AG04450 (cell line): ENCODE data around the gene UQCC2. TPM values are rescaled to one million over a fixed set of nuclear protein-coding genes. Genes with fewer than 3 reads are reported as not detected.

Experiments used
- CTCF ChIA-PET: fragments of 300-600, 350-600 bp; formaldehyde crosslinking; extraction: SDS; loops from one replicate; lab custom pipeline; 2022; ENCODE audit warnings: antibody characterized with exemption, inconsistent platforms; lab: Charles Lee
- POLR2A ChIA-PET: fragments of 350-600 bp; formaldehyde crosslinking; extraction: SDS; loops from one replicate; lab custom pipeline; 2021; ENCODE audit warnings: antibody characterized with exemption, inconsistent platforms; lab: Yijun Ruan, JAX
- DNase-seq: peaks from one replicate; pipeline ENCODE4 v3.0.0-alpha.2; 2011; ENCODE audit warnings: low read depth, low spot score
- H3K27ac ChIP-seq: one replicate; pipeline ENCODE4 v1.5.1; 2012; ENCODE audit warnings: low read depth, low read length, control low read depth
- H3K27me3 ChIP-seq: one replicate; pipeline ENCODE4 v1.6.0; 2012; ENCODE audit warnings: low read length; ENCODE audit not compliant: control insufficient read depth, insufficient read depth
- H3K4me3 ChIP-seq: 2 replicates; pipeline ENCODE4 v1.5.1; 2011; ENCODE audit warnings: mild to moderate bottlenecking, low read depth, low read length, control low read depth
- H3K9me3 ChIP-seq: 2 replicates; pipeline ENCODE4 v1.5.1; 2012; ENCODE audit warnings: low read length; ENCODE audit not compliant: control insufficient read depth, insufficient read depth
- polyA plus RNA-seq: library from polyadenylated mRNA; depleted of rRNA; stranded (reverse); fragments of >200 nt; gene quantifications from 2 replicates; pipeline ENCODE4 v1.2.3, GENCODE V29; 2011
- TF ChIP-seq, protein P1 (sequence below): IDR thresholded peaks from 2 replicates; pipeline ENCODE4 v1.5.1; 2011; ENCODE audit warnings: low read depth, low read length, control low read depth, inconsistent platforms

Gene UQCC2
- polyA plus RNA-seq, 1 experiment, result 67.9 TPM

DNA sequence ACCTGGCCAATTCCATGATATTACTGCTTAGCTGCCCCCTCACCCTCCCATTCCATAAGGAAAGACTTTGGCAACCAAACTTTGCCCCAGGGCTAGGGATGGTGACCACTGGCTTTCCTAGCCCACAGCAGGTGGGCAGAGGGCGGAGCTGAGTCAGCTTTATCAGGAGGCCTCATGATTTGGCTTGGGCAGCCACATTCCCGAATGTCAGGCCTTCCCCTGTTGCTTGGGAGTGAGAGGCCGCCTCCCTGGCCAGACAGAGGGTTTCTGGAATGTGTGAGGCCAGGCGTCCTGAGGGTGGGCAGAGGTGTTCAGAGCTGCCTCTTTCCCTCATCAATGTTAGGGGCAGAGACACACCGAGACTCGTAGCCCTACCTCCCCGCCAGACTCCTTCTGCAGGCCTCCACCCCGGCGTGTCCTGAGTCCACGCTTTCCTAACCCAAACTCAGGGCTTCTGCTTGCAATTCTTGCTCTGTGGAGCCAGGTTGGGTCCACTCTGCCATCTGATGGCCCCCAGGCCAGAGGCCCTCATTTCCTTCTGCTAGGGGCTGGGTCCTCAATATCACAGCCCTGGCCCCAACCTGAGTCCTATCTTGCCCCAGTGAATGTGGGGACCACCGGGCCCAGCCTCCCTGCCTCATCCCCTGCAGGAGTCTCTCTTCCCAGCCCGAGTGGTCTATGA lies 19.3 kb downstream of the UQCC2 start:
- no peak for DNase-seq
- POLR2A ChIA-PET, result no interaction called here
- no peaks in the 10 kb centered on the region for H3K27me3 ChIP-seq
- no peak overlapping the region for H3K4me3 ChIP-seq
- CTCF ChIA-PET, result interaction anchor here (0.8 to 1.5 kb wide), 2 partner anchors 9 to 102 kb away, joined by 3 to 5 read pairs; no protein-coding TSS in a partner anchor
- TF ChIP-seq, protein P1, sequence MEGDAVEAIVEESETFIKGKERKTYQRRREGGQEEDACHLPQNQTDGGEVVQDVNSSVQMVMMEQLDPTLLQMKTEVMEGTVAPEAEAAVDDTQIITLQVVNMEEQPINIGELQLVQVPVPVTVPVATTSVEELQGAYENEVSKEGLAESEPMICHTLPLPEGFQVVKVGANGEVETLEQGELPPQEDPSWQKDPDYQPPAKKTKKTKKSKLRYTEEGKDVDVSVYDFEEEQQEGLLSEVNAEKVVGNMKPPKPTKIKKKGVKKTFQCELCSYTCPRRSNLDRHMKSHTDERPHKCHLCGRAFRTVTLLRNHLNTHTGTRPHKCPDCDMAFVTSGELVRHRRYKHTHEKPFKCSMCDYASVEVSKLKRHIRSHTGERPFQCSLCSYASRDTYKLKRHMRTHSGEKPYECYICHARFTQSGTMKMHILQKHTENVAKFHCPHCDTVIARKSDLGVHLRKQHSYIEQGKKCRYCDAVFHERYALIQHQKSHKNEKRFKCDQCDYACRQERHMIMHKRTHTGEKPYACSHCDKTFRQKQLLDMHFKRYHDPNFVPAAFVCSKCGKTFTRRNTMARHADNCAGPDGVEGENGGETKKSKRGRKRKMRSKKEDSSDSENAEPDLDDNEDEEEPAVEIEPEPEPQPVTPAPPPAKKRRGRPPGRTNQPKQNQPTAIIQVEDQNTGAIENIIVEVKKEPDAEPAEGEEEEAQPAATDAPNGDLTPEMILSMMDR, result no peak
- no peaks in the 10 kb centered on the region; the same call in 1 of the 2 replicates for H3K9me3 ChIP-seq
- H3K27ac ChIP-seq, result no peak overlapping the region

DNA sequence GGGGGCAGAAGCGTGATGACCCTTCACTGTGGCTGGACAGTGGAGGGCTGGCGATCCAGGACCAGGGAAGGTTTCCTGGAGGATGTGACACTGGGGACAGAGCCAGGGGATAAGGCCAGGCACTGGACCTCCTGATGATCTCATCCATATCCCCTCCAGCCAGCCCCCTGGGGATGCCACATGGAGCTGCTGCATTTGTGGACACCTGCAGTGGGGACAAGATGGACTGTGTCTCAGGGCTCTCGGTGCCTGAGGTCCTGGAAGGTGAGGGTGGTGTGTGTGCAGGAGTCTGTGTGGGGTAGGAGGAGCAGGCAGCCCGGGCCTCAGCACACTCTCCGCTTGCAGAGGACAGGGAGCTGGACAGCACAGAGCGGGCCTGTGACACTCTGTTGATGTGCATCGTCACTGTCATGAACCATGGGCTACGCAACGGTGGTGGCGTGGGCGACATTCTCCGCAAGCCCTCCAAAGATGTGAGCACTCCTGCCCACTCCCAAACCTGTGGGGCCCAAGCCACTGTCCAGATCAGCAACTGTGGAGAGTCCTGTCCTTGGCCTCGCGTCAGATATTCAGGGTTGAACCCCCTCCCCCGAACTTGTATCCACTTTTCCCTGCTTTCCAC lies 19.9 kb downstream of the UQCC2 start:
- POLR2A ChIA-PET, result no interaction called here
- H3K27ac ChIP-seq, result no peak overlapping the region
- DNase-seq, result no peak
- H3K4me3 ChIP-seq, result no peak overlapping the region
- CTCF ChIA-PET, result interaction anchor here (0.8 kb wide), 1 partner anchor 9 kb away, joined by 3 read pairs; no protein-coding TSS in a partner anchor
- H3K27me3 ChIP-seq, result no peaks in the 10 kb centered on the region
- no peaks in the 10 kb centered on the region; the same call in 1 of the 2 replicates for H3K9me3 ChIP-seq
- TF ChIP-seq, protein P1, result no peak

GRCh38 chr6:33690766-33691165 lies 20.7 kb downstream of the UQCC2 start:
- TF ChIP-seq, protein P1, result no peak
- H3K4me3 ChIP-seq, result no peak overlapping the region
- CTCF ChIA-PET, result interaction anchor here (0.8 to 1.4 kb wide), 4 partner anchors 10 to 473 kb away, joined by 3 to 5 read pairs (median 3); partner anchors contain the start of gene UQCC2
- DNase-seq, result no peak
- H3K9me3 ChIP-seq, result no peaks in the 10 kb centered on the region; the same call in 1 of the 2 replicates
- H3K27me3 ChIP-seq, result no peaks in the 10 kb centered on the region
- POLR2A ChIA-PET, result no interaction called here
- no peak overlapping the region for H3K27ac ChIP-seq

DNA sequence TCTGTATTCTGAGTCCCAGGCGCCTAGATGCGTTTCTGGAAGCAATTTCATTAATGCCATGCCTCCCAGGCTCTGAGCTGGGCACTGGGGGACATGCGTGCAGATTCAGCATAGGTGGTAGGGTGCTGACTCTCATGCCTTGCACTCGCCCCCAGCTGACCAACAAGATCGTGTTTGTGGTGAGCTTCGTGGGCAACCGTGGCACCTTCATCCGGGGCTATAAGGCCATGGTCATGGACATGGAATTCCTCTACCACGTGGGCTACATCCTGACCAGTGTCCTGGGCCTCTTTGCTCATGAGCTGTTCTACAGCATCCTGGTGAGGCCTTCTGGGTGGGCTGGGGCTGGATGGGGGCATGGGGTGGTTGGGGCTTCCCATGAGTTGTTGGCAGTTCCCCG lies 21.6 kb downstream of the UQCC2 start:
- DNase-seq, result no peak
- POLR2A ChIA-PET, result no interaction called here
- Histone ChIP-seq H3K4me3 (no peak overlapping the region), H3K27me3 (no peaks in the 10 kb centered on the region), H3K27ac (no peak overlapping the region), H3K9me3 (no peaks in the 10 kb centered on the region; the same call in 1 of the 2 replicates)
- TF ChIP-seq, protein P1, result no peak
- CTCF ChIA-PET, result interaction anchor here (0.7 to 1.4 kb wide), 4 partner anchors 11 to 474 kb away, joined by 3 to 5 read pairs (median 3); partner anchors contain the start of gene UQCC2

DNA sequence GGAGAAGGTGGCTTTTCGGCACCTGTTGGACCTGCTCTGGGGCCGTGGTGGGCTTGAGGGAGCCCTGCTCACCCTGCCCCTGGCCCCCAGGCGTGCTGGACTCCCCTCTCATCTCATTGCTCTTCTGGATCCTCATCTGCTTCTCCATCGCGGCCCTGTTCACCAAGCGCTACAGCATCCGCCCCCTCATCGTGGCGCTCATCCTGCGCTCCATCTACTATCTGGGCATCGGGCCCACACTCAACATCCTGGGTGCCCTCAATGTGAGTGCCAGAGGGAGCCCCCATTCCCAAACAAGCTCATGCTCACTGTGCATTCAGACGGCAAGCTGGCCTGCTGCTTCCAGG lies 22.4 kb downstream of the UQCC2 start:
- CTCF ChIA-PET, result no interaction called here
- Histone ChIP-seq H3K4me3 (no peak overlapping the region), H3K9me3 (no peaks in the 10 kb centered on the region; the same call in 1 of the 2 replicates), H3K27ac (no peak overlapping the region), H3K27me3 (no peaks in the 10 kb centered on the region)
- TF ChIP-seq, protein P1, result no peak
- POLR2A ChIA-PET, result no interaction called here
- no peak for DNase-seq
